ENCODE measurements around the gene POLDIP2.

DNA sequence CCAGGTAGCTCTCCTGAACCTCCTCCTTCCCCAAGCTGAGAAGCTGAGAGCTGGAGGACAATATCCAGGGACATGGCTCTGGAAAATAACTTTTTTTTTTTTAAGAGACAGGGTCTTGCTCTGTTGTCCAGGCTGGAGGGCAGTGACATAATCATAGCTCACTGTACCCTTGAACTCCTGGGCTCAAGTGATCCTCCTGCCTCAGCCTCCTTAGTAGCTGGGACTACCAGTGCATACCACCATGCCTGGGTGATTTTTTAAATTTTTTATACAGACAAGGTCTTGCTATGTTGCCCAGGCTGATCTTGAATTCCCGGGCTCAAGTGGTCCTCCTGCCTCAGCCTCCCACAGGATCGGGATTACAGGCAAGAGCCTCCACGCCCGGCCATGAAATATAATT is 42.5 kb upstream of the POLDIP2 start:
- TF ChIP-seq, protein P1, sequence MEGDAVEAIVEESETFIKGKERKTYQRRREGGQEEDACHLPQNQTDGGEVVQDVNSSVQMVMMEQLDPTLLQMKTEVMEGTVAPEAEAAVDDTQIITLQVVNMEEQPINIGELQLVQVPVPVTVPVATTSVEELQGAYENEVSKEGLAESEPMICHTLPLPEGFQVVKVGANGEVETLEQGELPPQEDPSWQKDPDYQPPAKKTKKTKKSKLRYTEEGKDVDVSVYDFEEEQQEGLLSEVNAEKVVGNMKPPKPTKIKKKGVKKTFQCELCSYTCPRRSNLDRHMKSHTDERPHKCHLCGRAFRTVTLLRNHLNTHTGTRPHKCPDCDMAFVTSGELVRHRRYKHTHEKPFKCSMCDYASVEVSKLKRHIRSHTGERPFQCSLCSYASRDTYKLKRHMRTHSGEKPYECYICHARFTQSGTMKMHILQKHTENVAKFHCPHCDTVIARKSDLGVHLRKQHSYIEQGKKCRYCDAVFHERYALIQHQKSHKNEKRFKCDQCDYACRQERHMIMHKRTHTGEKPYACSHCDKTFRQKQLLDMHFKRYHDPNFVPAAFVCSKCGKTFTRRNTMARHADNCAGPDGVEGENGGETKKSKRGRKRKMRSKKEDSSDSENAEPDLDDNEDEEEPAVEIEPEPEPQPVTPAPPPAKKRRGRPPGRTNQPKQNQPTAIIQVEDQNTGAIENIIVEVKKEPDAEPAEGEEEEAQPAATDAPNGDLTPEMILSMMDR (IDR thresholded peaks at IDR 0.05), result no peak
- no peak for TF ChIP-seq POLR2A (IDR thresholded peaks at IDR 0.05)

Measured in heart left ventricle (tissue), 13 donors.